Trophoblast cell (in vitro differentiated cells and primary cell): ENCODE results near the gene LDB2.

Source experiments
- DNase-seq, 2 donors: peaks; one replicate each; pipeline ENCODE4 v3.0.0-alpha.2; 2016
- H2AFZ ChIP-seq: 2 replicates; pipeline ENCODE4 v1.6.1; 2013; ENCODE audit warnings: low read length, moderate library complexity, mild to moderate bottlenecking; ENCODE audit not compliant: insufficient read depth, poor library complexity
- H2AK5ac ChIP-seq: 2 replicates; pipeline ENCODE4 v1.6.1; 2013; ENCODE audit warnings: mild to moderate bottlenecking, low read length
- H2BK120ac ChIP-seq: 2 replicates; pipeline ENCODE4 v1.6.1; 2013; ENCODE audit warnings: low read length, mild to moderate bottlenecking, moderate library complexity; ENCODE audit not compliant: insufficient read depth, poor library complexity
- H2BK12ac ChIP-seq: 2 replicates; pipeline ENCODE4 v1.6.1; 2013; ENCODE audit warnings: mild to moderate bottlenecking, low read length, moderate library complexity
- H2BK5ac ChIP-seq: 2 replicates; pipeline ENCODE4 v1.6.1; 2013; ENCODE audit warnings: low read length, low read depth, moderate library complexity, mild to moderate bottlenecking; ENCODE audit not compliant: poor library complexity
- H3K14ac ChIP-seq: 2 replicates; pipeline ENCODE4 v1.6.1; 2013; ENCODE audit warnings: mild to moderate bottlenecking, low read length
- H3K18ac ChIP-seq: 2 replicates; pipeline ENCODE4 v1.6.1; 2013; ENCODE audit warnings: mild to moderate bottlenecking, low read length
- H3K23ac ChIP-seq: 2 replicates; pipeline ENCODE4 v1.6.1; 2013; ENCODE audit warnings: low read length
- H3K27ac ChIP-seq: 2 replicates; pipeline ENCODE4 v1.5.1; 2013; ENCODE audit warnings: low read depth, mild to moderate bottlenecking, inconsistent platforms, low read length, moderate library complexity
- H3K27me3 ChIP-seq: 2 replicates; pipeline ENCODE4 v1.6.1; 2013; ENCODE audit warnings: inconsistent platforms, mild to moderate bottlenecking, low read length, moderate library complexity; ENCODE audit not compliant: insufficient read depth
- H3K36me3 ChIP-seq, 2 experiments: 1 replicate in 1 of 2; 2 replicates in 1 of 2; pipeline ENCODE4 v1.6.1; 2013; ENCODE audit warnings: low read length in 2 of 2, mild to moderate bottlenecking in 2 of 2, moderate library complexity in 1 of 2; ENCODE audit not compliant: insufficient read depth in 2 of 2, control insufficient read depth in 1 of 2
- H3K4ac ChIP-seq: 2 replicates; pipeline ENCODE4 v1.6.1; 2013; ENCODE audit warnings: low read depth, mild to moderate bottlenecking, low read length, moderate library complexity
- H3K4me1 ChIP-seq, 2 experiments: 1 replicate in 1 of 2; 2 replicates in 1 of 2; pipeline ENCODE4 v1.6.1; 2013; ENCODE audit warnings: low read length in 2 of 2, mild to moderate bottlenecking in 2 of 2, moderate library complexity in 1 of 2; ENCODE audit not compliant: insufficient read depth in 2 of 2, control insufficient read depth in 1 of 2
- H3K4me2 ChIP-seq: 2 replicates; pipeline ENCODE4 v1.6.1; 2013; ENCODE audit warnings: inconsistent platforms, mild to moderate bottlenecking, low read length, moderate library complexity
- H3K4me3 ChIP-seq: 2 replicates; pipeline ENCODE4 v1.5.1; 2013; ENCODE audit warnings: mild to moderate bottlenecking, low read depth, low read length, inconsistent platforms
- H3K79me1 ChIP-seq: one replicate; pipeline ENCODE4 v1.6.1; 2013; ENCODE audit warnings: low read length
- H3K79me2 ChIP-seq: 2 replicates; pipeline ENCODE4 v1.6.1; 2013; ENCODE audit warnings: low read length, mild to moderate bottlenecking; ENCODE audit not compliant: control insufficient read depth, insufficient read depth, poor library complexity
- H3K9ac ChIP-seq: 2 replicates; pipeline ENCODE4 v1.6.1; 2013; ENCODE audit warnings: mild to moderate bottlenecking, low read length
- H3K9me3 ChIP-seq: 2 replicates; pipeline ENCODE4 v1.6.1; 2013; ENCODE audit warnings: low read depth, mild to moderate bottlenecking, control low read depth, inconsistent platforms, low read length; ENCODE audit not compliant: insufficient read depth
- H4K12ac ChIP-seq: 2 replicates; pipeline ENCODE4 v1.6.1; 2013; ENCODE audit warnings: low read depth, mild to moderate bottlenecking, low read length, moderate library complexity
- H4K8ac ChIP-seq: 2 replicates; pipeline ENCODE4 v1.6.1; 2013; ENCODE audit warnings: low read depth, mild to moderate bottlenecking, low read length, moderate library complexity
- H4K91ac ChIP-seq: one replicate; pipeline ENCODE4 v1.6.1; 2013; ENCODE audit warnings: low read depth, mild to moderate bottlenecking, low read length, moderate library complexity
- WGBS: extraction: QIAGEN DNeasy Blood & Tissue Kit; methylation state at CpG from one replicate; pipeline ENCODE4 v1.1.7; 2013; ENCODE audit warnings: missing lambda C conversion rate; ENCODE audit not compliant: insufficient read length, insufficient coverage; ENCODE audit errors: extremely low coverage; 5-methylcytosine and 5-hydroxymethylcytosine counted together

LDB2 gene

GRCh38 chr4:16844816-16845586, 53.4 kb downstream of the LDB2 start:
- Histone ChIP-seq H3K4me1 (no peaks in the 10 kb centered on the region), H2BK5ac (no peak overlapping the region), H3K9ac (no peak overlapping the region), H4K91ac (no peak overlapping the region), H3K14ac (no peak overlapping the region), H3K36me3 (no peaks in the 10 kb centered on the region), H3K79me1 (no peaks in the 10 kb centered on the region), H3K27me3 (no peaks in the 10 kb centered on the region), H2AK5ac (no peak overlapping the region), H3K4me2 (no peak overlapping the region), H2BK120ac (no peak overlapping the region), H3K27ac (no peak overlapping the region), H2BK12ac (no peak overlapping the region), H4K8ac (no peak overlapping the region), H3K9me3 (no peaks in the 10 kb centered on the region), H2AFZ (no peak overlapping the region), H4K12ac (no peak overlapping the region), H3K23ac (no peak overlapping the region), H3K79me2 (no peaks in the 10 kb centered on the region), H3K4ac (no peak overlapping the region), H3K4me3 (no peak overlapping the region), H3K18ac (no peak overlapping the region)
- DNase-seq: no peak
- WGBS: no CpG with 5 or more reads among the region's 6 CpGs

GRCh38 chr4:16843831-16844508, 54.5 kb downstream of the LDB2 start:
- H3K9ac ChIP-seq: no peak overlapping the region
- H3K79me2 ChIP-seq: no peaks in the 10 kb centered on the region
- no peak overlapping the region for H3K18ac ChIP-seq
- no peaks in the 10 kb centered on the region for H3K9me3 ChIP-seq
- no peak overlapping the region for H3K23ac ChIP-seq
- H3K27ac ChIP-seq: no peak overlapping the region
- H3K4ac ChIP-seq: no peak overlapping the region
- H3K79me1 ChIP-seq: no peaks in the 10 kb centered on the region
- no peak overlapping the region for H4K91ac ChIP-seq
- no peak overlapping the region for H3K4me3 ChIP-seq
- no peak overlapping the region for H2BK5ac ChIP-seq
- no peaks in the 10 kb centered on the region for H3K4me1 ChIP-seq
- no peak overlapping the region for H3K4me2 ChIP-seq
- no peak overlapping the region for H2BK120ac ChIP-seq
- H3K14ac ChIP-seq: no peak overlapping the region
- DNase-seq: no peak
- no peak overlapping the region for H2AFZ ChIP-seq
- H2AK5ac ChIP-seq: no peak overlapping the region
- no peak overlapping the region for H4K8ac ChIP-seq
- no CpG with 5 or more reads among the region's 6 CpGs for WGBS
- no peak overlapping the region for H4K12ac ChIP-seq
- no peaks in the 10 kb centered on the region for H3K36me3 ChIP-seq
- H3K27me3 ChIP-seq: no peaks in the 10 kb centered on the region
- H2BK12ac ChIP-seq: no peak overlapping the region

GRCh38 chr4:16838226-16838875, 60.1 kb downstream of the LDB2 start:
- no peak for DNase-seq
- Histone ChIP-seq H4K12ac (no peak overlapping the region), H2BK5ac (no peak overlapping the region), H3K9ac (no peak overlapping the region), H3K27ac (no peak overlapping the region), H2AFZ (no peak overlapping the region), H2BK12ac (no peak overlapping the region), H3K14ac (no peak overlapping the region), H3K36me3 (no peaks in the 10 kb centered on the region), H3K4me3 (no peak overlapping the region), H2AK5ac (no peak overlapping the region), H3K79me1 (no peaks in the 10 kb centered on the region), H2BK120ac (no peak overlapping the region), H3K23ac (no peak overlapping the region), H3K4me1 (no peaks in the 10 kb centered on the region), H3K18ac (no peak overlapping the region), H3K4me2 (no peak overlapping the region), H3K79me2 (no peaks in the 10 kb centered on the region), H4K8ac (no peak overlapping the region), H3K4ac (no peak overlapping the region), H3K27me3 (no peaks in the 10 kb centered on the region), H4K91ac (no peak overlapping the region), H3K9me3 (no peaks in the 10 kb centered on the region)
- no CpG with 5 or more reads among the region's 4 CpGs for WGBS

- no peak overlapping the region for H3K27ac ChIP-seq
- no peak overlapping the region for H4K8ac ChIP-seq
- no peak overlapping the region for H2AK5ac ChIP-seq
- H3K9me3 ChIP-seq: no peaks in the 10 kb centered on the region
- no peak overlapping the region for H4K12ac ChIP-seq
- H3K18ac ChIP-seq: no peak overlapping the region
- H3K4me3 ChIP-seq: no peak overlapping the region
- WGBS: no CpG with 5 or more reads among the region's 3 CpGs
- DNase-seq: no peak
- no peak overlapping the region for H2BK120ac ChIP-seq
- no peak overlapping the region for H2BK12ac ChIP-seq
- no peaks in the 10 kb centered on the region for H3K79me1 ChIP-seq
- no peak overlapping the region for H3K4me2 ChIP-seq
- H4K91ac ChIP-seq: no peak overlapping the region
- H3K23ac ChIP-seq: peak overlapping the region; percentile 11
- no peaks in the 10 kb centered on the region for H3K27me3 ChIP-seq
- H3K79me2 ChIP-seq: no peaks in the 10 kb centered on the region
- H3K14ac ChIP-seq: no peak overlapping the region
- no peaks in the 10 kb centered on the region for H3K4me1 ChIP-seq
- H2AFZ ChIP-seq: no peak overlapping the region
- no peak overlapping the region for H2BK5ac ChIP-seq
- no peaks in the 10 kb centered on the region for H3K36me3 ChIP-seq
- no peak overlapping the region for H3K4ac ChIP-seq
- no peak overlapping the region for H3K9ac ChIP-seq
Measured at GRCh38 chr4:16837475-16837874, 61.0 kb downstream of the LDB2 start.
